Pancreas (tissue), 10 donors: ENCODE measurements around the gene ATRX. TPM values are rescaled to one million over a fixed set of nuclear protein-coding genes. Genes with fewer than 3 reads are reported as not detected.
A peak's percentile ranks its signal among the peaks of the same experiment; 100 is the strongest.

Source experiments
- ATAC-seq, 4 donors: fragments of 200-7000 bp; cut with Tn5 transposase; one replicate each; pipeline versions ENCODE4 v1.8.0 to v1.9.1; 2020; ENCODE audit warnings: mild to moderate bottlenecking in 4 of 4, moderate library complexity in 4 of 4
- DNase-seq, 6 donors: peaks; one replicate each; pipeline ENCODE4 v3.0.0-alpha.2; 2020
- FAIRE-seq: peaks from 2 replicates; lab custom pipeline; 2012; peaks lifted over from hg19 to GRCh38; lab: Jason Lieb, UNC
- H3K27ac ChIP-seq, 4 donors: fragments of 200-600 bp; sonication (generic); 1 replicate in 3 of 4; 2 replicates in 1 of 4; pipeline versions ENCODE4 v1.5.0 to v1.8.0; 2020
- H3K27me3 ChIP-seq, 4 donors: fragments of 200-600 bp; one replicate each; pipeline ENCODE4 v1.8.0; 2021
- H3K36me3 ChIP-seq, 3 donors: fragments of 200-600 bp; sonication (generic) in 1 of 3; one replicate each; pipeline versions ENCODE4 v1.5.0 to v1.8.0; 2020 to 2021
- H3K4me1 ChIP-seq, 3 donors: fragments of 200-600 bp; one replicate each; pipeline ENCODE4 v1.8.0; 2021
- H3K4me3 ChIP-seq, 4 donors: fragments of 200-600 bp; sonication (generic) in 2 of 4; one replicate each; pipeline versions ENCODE4 v1.5.0 to v1.8.0; 2020 to 2021
- H3K9me3 ChIP-seq, 4 donors: fragments of 200-600 bp; one replicate each; pipeline ENCODE4 v1.8.0; 2021
- WGBS, 2 donors: extraction: QIAGEN DNeasy Blood & Tissue Kit; methylation state at CpG; one replicate each; pipeline ENCODE4 v1.1.7; 2013; 5-methylcytosine and 5-hydroxymethylcytosine counted together
- intact Hi-C, 3 donors: fragments of 100-400 bp; cut with DNase I; formaldehyde crosslinking; loops; one replicate each; pipeline versions ENCODE4 v1.11.1 to v1.14.2; 2022
- polyA plus RNA-seq, 2 donors: library from polyadenylated mRNA; stranded (reverse); fragments of 200-250 nt; gene quantifications; one replicate each; pipeline ENCODE4 v1.2.3, GENCODE V29; 2013
- total RNA-seq, 6 donors: library from RNA; stranded (reverse); fragmentation: NEBNext Ultra II Directional in 4 of 6; extraction: Animal tissue kit (Norgen Biotek cat#: 25700) in 4 of 6; gene quantifications; one replicate each; pipeline versions ENCODE4 v1.2.1 to v1.2.4, GENCODE V29; 2021 to 2023
- TF ChIP-seq, protein P1 (sequence below), 4 donors: fragments of 200-600 bp; sonication (generic) in 3 of 4; IDR thresholded peaks; one replicate each; pipeline versions ENCODE4 v1.5.0 to v1.8.0; 2021; ENCODE audit warnings: antibody characterized with exemption in 4 of 4
- donor health status: healthy with polysubstance abuse.
- donor health status: DM: no; HTN: no; CAD: no; lungs with moderate emphysema.
- donor health status: DM: no; HTN: no; CAD: no.
- donor health status: control.
- donor health status: control.
- donor health status: Bipolar disorder and iron deficiency.
- donor health status: DM: yes; HTN: yes; CAD: no.
- donor health status: DM: no; HTN: no; CAD: no.
- donor health status: DM: no; HTN: no; CAD: no.
- donor health status: DM: yes; HTN: yes; CAD: no.

Gene ATRX
- total and polyA plus RNA-seq, 8 donors, result 11.3 to 57.2 (median 41.5) TPM

DNA sequence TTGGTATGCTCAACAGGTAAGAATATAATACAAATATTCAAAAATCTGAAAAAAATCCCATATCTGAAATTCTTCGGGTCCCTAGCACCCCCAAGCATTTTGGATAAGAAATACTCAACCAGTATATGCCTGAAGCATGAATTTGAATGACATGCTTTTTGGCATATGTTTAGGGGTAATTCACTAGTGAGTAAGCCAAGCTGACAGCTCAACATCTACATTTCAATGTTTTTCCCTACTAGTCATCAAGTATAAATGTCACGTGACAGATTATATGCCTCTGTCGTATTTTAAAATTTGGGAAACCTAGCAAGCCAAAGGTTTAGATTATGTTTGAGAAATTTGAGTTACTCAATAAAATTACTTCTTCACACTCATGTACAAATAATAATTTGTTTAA is 213.7 kb downstream of the ATRX start:
- intact Hi-C loops, result no loop called here
- 56 to 98% methylated on average over 3 of the region's 3 CpGs for WGBS, 2 donors
- Histone ChIP-seq H3K4me3 (no peak overlapping the region), H3K27me3 (no peaks in the 10 kb centered on the region), H3K9me3 (peaks cover 0 to under 1% (median 0%) of the 10 kb centered on the region in 4 donors), H3K4me1 (no peaks in the 10 kb centered on the region), H3K27ac (no peak overlapping the region), H3K36me3 (no peaks in the 10 kb centered on the region)
- FAIRE-seq (no peak), DNase-seq (no peak), ATAC-seq (no peak)
- TF ChIP-seq, protein P1, sequence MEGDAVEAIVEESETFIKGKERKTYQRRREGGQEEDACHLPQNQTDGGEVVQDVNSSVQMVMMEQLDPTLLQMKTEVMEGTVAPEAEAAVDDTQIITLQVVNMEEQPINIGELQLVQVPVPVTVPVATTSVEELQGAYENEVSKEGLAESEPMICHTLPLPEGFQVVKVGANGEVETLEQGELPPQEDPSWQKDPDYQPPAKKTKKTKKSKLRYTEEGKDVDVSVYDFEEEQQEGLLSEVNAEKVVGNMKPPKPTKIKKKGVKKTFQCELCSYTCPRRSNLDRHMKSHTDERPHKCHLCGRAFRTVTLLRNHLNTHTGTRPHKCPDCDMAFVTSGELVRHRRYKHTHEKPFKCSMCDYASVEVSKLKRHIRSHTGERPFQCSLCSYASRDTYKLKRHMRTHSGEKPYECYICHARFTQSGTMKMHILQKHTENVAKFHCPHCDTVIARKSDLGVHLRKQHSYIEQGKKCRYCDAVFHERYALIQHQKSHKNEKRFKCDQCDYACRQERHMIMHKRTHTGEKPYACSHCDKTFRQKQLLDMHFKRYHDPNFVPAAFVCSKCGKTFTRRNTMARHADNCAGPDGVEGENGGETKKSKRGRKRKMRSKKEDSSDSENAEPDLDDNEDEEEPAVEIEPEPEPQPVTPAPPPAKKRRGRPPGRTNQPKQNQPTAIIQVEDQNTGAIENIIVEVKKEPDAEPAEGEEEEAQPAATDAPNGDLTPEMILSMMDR (IDR thresholded peaks at IDR 0.05), result no peak

DNA sequence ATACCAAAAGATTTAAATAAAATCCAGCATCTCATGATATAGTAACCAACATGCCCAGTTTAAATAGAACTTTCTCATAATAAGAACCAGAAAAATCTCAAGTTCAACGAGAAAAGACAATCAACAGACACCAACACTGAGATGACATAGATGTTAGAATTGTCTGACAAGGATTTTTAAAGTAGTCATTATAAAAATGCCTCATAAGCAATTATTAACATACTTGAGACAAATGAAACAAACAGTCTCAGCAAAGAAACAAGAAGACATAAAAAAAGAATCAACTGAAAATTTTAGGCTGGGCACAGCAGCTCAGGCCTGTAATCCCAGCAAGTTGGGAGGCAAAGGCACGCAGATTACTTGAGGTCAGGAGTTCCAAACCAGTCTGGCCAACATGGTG is 220.7 kb downstream of the ATRX start:
- H3K4me1 ChIP-seq, result no peaks in the 10 kb centered on the region
- H3K27me3 ChIP-seq, result no peaks in the 10 kb centered on the region
- no peak overlapping the region for H3K4me3 ChIP-seq
- ATAC-seq (no peak), FAIRE-seq (no peak), DNase-seq (no peak)
- H3K27ac ChIP-seq, result no peak overlapping the region
- intact Hi-C loops, result no loop called here
- WGBS, 2 donors, result 54 to 99% methylated on average over 2 of the region's 2 CpGs
- no peaks in the 10 kb centered on the region for H3K36me3 ChIP-seq
- TF ChIP-seq, protein P1 (IDR thresholded peaks at IDR 0.05), result no peak
- peaks cover 0 to 4% (median 0%) of the 10 kb centered on the region in 4 donors for H3K9me3 ChIP-seq

DNA sequence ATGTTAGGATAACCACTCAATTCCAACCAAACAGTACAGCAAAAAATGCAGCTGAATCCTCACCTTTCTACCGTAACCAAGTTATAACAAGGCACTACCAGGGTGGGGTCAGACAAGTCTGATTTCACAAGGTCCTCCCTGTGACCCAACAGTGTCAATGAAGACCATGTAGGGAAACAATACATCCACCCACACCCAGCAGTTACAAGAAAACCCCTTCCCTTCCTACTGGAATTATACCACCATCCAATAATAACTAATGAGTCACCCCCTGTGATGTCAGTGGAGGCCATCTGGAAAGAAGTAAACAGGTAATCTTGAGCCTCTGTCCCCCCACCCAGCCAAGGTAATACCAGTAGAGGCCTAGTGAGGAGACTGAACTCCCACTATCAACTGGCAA is 221.2 kb downstream of the ATRX start:
- TF ChIP-seq, protein P1 (IDR thresholded peaks at IDR 0.05), result no peak

DNA sequence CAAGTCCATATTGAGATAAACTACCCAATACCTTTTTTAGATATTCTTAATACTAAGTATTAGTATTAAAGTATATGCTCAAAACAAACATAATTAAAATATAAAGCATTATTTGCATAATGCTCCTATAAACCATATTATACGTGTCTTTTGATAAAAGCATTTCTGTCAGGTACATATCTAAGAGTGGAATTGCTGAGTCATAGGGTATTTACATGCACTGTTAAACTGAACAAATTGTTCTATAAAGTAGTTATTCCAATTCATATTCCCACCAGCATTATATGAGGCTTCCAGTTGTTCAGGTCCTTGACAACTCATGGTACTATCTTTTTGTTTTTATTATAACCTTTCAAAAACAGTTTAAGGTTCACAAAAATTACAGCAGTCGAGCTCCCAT is 224.6 kb downstream of the ATRX start:
- peak; percentile 17 for FAIRE-seq
- TF ChIP-seq, protein P1 (IDR thresholded peaks at IDR 0.05), result no peak
- no peak for DNase-seq
- 69 to 87% methylated on average over 2 of the region's 2 CpGs for WGBS, 2 donors
- Histone ChIP-seq H3K36me3 (no peaks in the 10 kb centered on the region), H3K27ac (no peak overlapping the region), H3K4me1 (no peaks in the 10 kb centered on the region), H3K27me3 (no peaks in the 10 kb centered on the region), H3K9me3 (no peaks in the 10 kb centered on the region), H3K4me3 (no peak overlapping the region)
- no peak for ATAC-seq
- intact Hi-C loops, result no loop called here

More for the DNA sequence above, 221.2 kb downstream of the ATRX start:
- WGBS, 2 donors, result 80 to 97% methylated on average over 1 of the region's 1 CpG
- Histone ChIP-seq H3K36me3 (no peaks in the 10 kb centered on the region), H3K9me3 (peaks cover 0 to 4% (median 0%) of the 10 kb centered on the region in 4 donors), H3K27me3 (no peaks in the 10 kb centered on the region), H3K4me3 (no peak overlapping the region), H3K27ac (no peak overlapping the region), H3K4me1 (no peaks in the 10 kb centered on the region)
- ATAC-seq (no peak), DNase-seq (no peak), FAIRE-seq (no peak)
- intact Hi-C loops, result no loop called here

DNA sequence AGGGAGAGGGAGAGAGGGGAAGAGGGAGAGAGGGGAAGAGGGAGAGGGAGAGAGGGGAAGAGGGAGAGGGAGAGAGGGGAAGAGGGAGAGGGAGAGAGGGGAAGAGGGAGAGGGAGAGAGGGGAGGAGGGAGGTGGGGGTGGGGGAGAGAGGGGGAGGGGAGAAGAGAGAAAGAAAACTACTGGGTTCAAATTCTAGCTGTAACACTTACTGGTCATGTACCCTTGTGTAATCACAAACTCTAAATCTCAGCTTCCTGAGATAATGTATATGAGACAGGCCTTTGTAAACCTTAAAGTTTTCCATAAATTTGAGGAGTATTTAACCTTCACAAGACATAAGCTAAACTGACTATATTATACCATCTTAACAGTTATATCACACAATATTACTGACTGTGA is 229.7 kb downstream of the ATRX start:
- H3K36me3 ChIP-seq, result no peaks in the 10 kb centered on the region
- FAIRE-seq (no peak), ATAC-seq (no peak), DNase-seq (no peak)
- no peaks in the 10 kb centered on the region for H3K27me3 ChIP-seq
- H3K4me3 ChIP-seq, result no peak overlapping the region
- H3K9me3 ChIP-seq, result no peaks in the 10 kb centered on the region
- TF ChIP-seq, protein P1 (IDR thresholded peaks at IDR 0.05), result no peak
- H3K27ac ChIP-seq, result no peak overlapping the region
- H3K4me1 ChIP-seq, result no peaks in the 10 kb centered on the region
- intact Hi-C loops, result no loop called here
